ENCODE results near the gene SCAND1.

SCAND1 gene

GRCh38 chr20:35903843-35904242 is 50.5 kb downstream of the SCAND1 start:
- no peak for DNase-seq
